H9 (cell line): ENCODE results near the gene CHRNA4. TPM values are rescaled to one million over a fixed set of nuclear protein-coding genes. Genes with fewer than 3 reads are reported as not detected.

ENCODE experiments used
- DNase-seq: peaks from one replicate; pipeline ENCODE4 v3.0.0-alpha.2; 2017
- H2AFZ ChIP-seq: one replicate; pipeline ENCODE4 v1.6.1; 2013; ENCODE audit warnings: mild to moderate bottlenecking, low read length, control low read depth, moderate library complexity
- H2AK5ac ChIP-seq: 2 replicates; pipeline ENCODE4 v1.6.1; 2013; ENCODE audit warnings: low read length, control low read depth, mixed read lengths; ENCODE audit not compliant: insufficient read length
- H2BK120ac ChIP-seq: one replicate; pipeline ENCODE4 v1.6.1; 2013; ENCODE audit warnings: low read depth, mild to moderate bottlenecking, low read length, control low read depth, inconsistent platforms; ENCODE audit not compliant: poor library complexity, severe bottlenecking
- H2BK12ac ChIP-seq: 2 replicates; pipeline ENCODE4 v1.6.1; 2013; ENCODE audit warnings: low read length, control low read depth, mixed read lengths, low read depth; ENCODE audit not compliant: insufficient read length
- H2BK15ac ChIP-seq: 2 replicates; pipeline ENCODE4 v1.6.1; 2013; ENCODE audit warnings: low read depth, low read length, control low read depth
- H2BK20ac ChIP-seq: one replicate; pipeline ENCODE4 v1.6.1; 2013; ENCODE audit warnings: low read depth, mild to moderate bottlenecking, low read length, control low read depth, inconsistent platforms; ENCODE audit not compliant: poor library complexity, severe bottlenecking
- H2BK5ac ChIP-seq: 2 replicates; pipeline ENCODE4 v1.6.1; 2013; ENCODE audit warnings: low read length, control low read depth, mixed read lengths; ENCODE audit not compliant: insufficient read length
- H3K14ac ChIP-seq: 2 replicates; pipeline ENCODE4 v1.6.1; 2013; ENCODE audit warnings: low read length, control low read depth; ENCODE audit not compliant: insufficient read depth
- H3K18ac ChIP-seq: 2 replicates; pipeline ENCODE4 v1.6.1; 2013; ENCODE audit warnings: low read depth, mild to moderate bottlenecking, mixed read lengths, low read length, control low read depth; ENCODE audit not compliant: insufficient read length
- H3K23ac ChIP-seq: 2 replicates; pipeline ENCODE4 v1.6.1; 2013; ENCODE audit warnings: low read length, control low read depth, mixed read lengths, low read depth; ENCODE audit not compliant: insufficient read length
- H3K23me2 ChIP-seq: 2 replicates; pipeline ENCODE4 v1.6.1; 2013; ENCODE audit warnings: low read depth, mild to moderate bottlenecking, mixed read lengths, low read length, control low read depth; ENCODE audit not compliant: insufficient read length, poor library complexity, severe bottlenecking
- H3K27ac ChIP-seq: 2 replicates; pipeline ENCODE4 v1.5.1; 2013; ENCODE audit warnings: low read length, control low read depth, mixed read lengths, low read depth; ENCODE audit not compliant: insufficient read length
- H3K27me3 ChIP-seq: 2 replicates; pipeline ENCODE4 v1.6.1; 2013; ENCODE audit warnings: low read length, control low read depth, inconsistent platforms; ENCODE audit not compliant: insufficient read depth
- H3K4ac ChIP-seq: 2 replicates; pipeline ENCODE4 v1.6.1; 2013; ENCODE audit warnings: low read depth, mild to moderate bottlenecking, control low read depth, inconsistent platforms, low read length, moderate library complexity
- H3K4me1 ChIP-seq: 2 replicates; pipeline ENCODE4 v1.6.1; 2013; ENCODE audit warnings: low read length, control low read depth, inconsistent platforms; ENCODE audit not compliant: insufficient read depth
- H3K4me2 ChIP-seq: 2 replicates; pipeline ENCODE4 v1.6.1; 2013; ENCODE audit warnings: low read length, control low read depth, mixed read lengths; ENCODE audit not compliant: insufficient read length, insufficient read depth
- H3K56ac ChIP-seq: 2 replicates; pipeline ENCODE4 v1.6.1; 2013; ENCODE audit warnings: low read depth, mild to moderate bottlenecking, mixed read lengths, low read length, control low read depth; ENCODE audit not compliant: insufficient read length
- H3K79me1 ChIP-seq: 2 replicates; pipeline ENCODE4 v1.6.1; 2013; ENCODE audit warnings: low read depth, mild to moderate bottlenecking, moderate library complexity, low read length, control low read depth, inconsistent platforms; ENCODE audit not compliant: insufficient read depth, poor library complexity, severe bottlenecking
- H3K79me2 ChIP-seq: 2 replicates; pipeline ENCODE4 v1.6.1; 2013; ENCODE audit warnings: low read length, control low read depth, inconsistent platforms; ENCODE audit not compliant: insufficient read depth
- H3K9ac ChIP-seq: 2 replicates; pipeline ENCODE4 v1.6.1; 2013; ENCODE audit warnings: low read length, control low read depth, mixed read lengths; ENCODE audit not compliant: insufficient read length; ENCODE audit errors: extremely low read depth
- H3K9me3 ChIP-seq: one replicate; pipeline ENCODE4 v1.6.1; 2013; ENCODE audit warnings: low read depth, low read length, inconsistent platforms; ENCODE audit not compliant: control insufficient read depth
- H3T11ph ChIP-seq: one replicate; pipeline ENCODE4 v1.6.1; 2013; ENCODE audit warnings: mild to moderate bottlenecking, low read length, control low read depth, inconsistent platforms
- H4K20me1 ChIP-seq: one replicate; pipeline ENCODE4 v1.6.1; 2013; ENCODE audit not compliant: control insufficient read depth, insufficient read length, insufficient read depth
- H4K5ac ChIP-seq: 2 replicates; pipeline ENCODE4 v1.6.1; 2013; ENCODE audit warnings: low read depth, mild to moderate bottlenecking, mixed read lengths, low read length, control low read depth; ENCODE audit not compliant: insufficient read length
- H4K8ac ChIP-seq: replicated peaks from 2 replicates; pipeline ENCODE4 v1.6.1; 2013; ENCODE audit warnings: low read length, control low read depth, mixed read lengths, low read depth; ENCODE audit not compliant: insufficient read length
- H4K91ac ChIP-seq: 2 replicates; pipeline ENCODE4 v1.6.1; 2013; ENCODE audit warnings: low read depth, mild to moderate bottlenecking, moderate library complexity, mixed read lengths, low read length, control low read depth; ENCODE audit not compliant: insufficient read length
- H3K27ac Mint-ChIP-seq, 3 experiments: 2 replicates in 2 of 3; 3 replicates in 1 of 3; pipeline ENCODE4 v1.8.0; 2020 to 2021; ENCODE audit warnings: mixed read lengths in 3 of 3, mild to moderate bottlenecking in 1 of 3, moderate library complexity in 1 of 3
- H3K27me3 Mint-ChIP-seq: 2 replicates; pipeline ENCODE4 v1.8.0; 2021; ENCODE audit warnings: low read depth, mild to moderate bottlenecking, moderate library complexity, mixed read lengths
- H3K36me3 Mint-ChIP-seq, 3 experiments: 2 replicates in 2 of 3; 3 replicates in 1 of 3; pipeline ENCODE4 v1.8.0; 2020 to 2021; ENCODE audit warnings: low read depth in 3 of 3, mixed read lengths in 3 of 3; ENCODE audit not compliant: insufficient read depth in 1 of 3
- H3K4me1 Mint-ChIP-seq, 2 experiments: 2 replicates each; pipeline ENCODE4 v1.8.0; 2020; ENCODE audit warnings: mixed read lengths in 2 of 2
- H3K4me3 Mint-ChIP-seq, 2 experiments: 2 replicates in 1 of 2; 3 replicates in 1 of 2; pipeline ENCODE4 v1.8.0; 2020 to 2021; ENCODE audit warnings: mild to moderate bottlenecking in 2 of 2, mixed read lengths in 2 of 2, moderate library complexity in 1 of 2
- H3K9me3 Mint-ChIP-seq, 2 experiments: 2 replicates in 1 of 2; 3 replicates in 1 of 2; pipeline ENCODE4 v1.8.0; 2020; ENCODE audit warnings: mild to moderate bottlenecking in 2 of 2, mixed read lengths in 2 of 2, moderate library complexity in 1 of 2
- WGBS: extraction: QIAGEN DNeasy Blood & Tissue Kit; methylation state at CpG from one replicate; pipeline ENCODE4 v1.1.7; 2013; ENCODE audit warnings: missing lambda C conversion rate, low lambda C conversion rate, mixed read lengths; ENCODE audit not compliant: insufficient read length; ENCODE audit errors: extremely low coverage; 5-methylcytosine and 5-hydroxymethylcytosine counted together
- total RNA-seq: library from RNA; stranded (reverse); gene quantifications from 2 replicates; pipeline ENCODE4 v1.2.1, GENCODE V29; 2021
- TF ChIP-seq, protein P1 (sequence below): fragments of 200-600 bp; sonication (generic); conservative IDR thresholded peaks from 3 replicates; pipeline ENCODE4 v1.8.0; 2021; ENCODE audit warnings: antibody characterized with exemption, mild to moderate bottlenecking

The CHRNA4 gene
- total RNA-seq, 1 experiment from 2014 or later, result 2.5 TPM

DNA sequence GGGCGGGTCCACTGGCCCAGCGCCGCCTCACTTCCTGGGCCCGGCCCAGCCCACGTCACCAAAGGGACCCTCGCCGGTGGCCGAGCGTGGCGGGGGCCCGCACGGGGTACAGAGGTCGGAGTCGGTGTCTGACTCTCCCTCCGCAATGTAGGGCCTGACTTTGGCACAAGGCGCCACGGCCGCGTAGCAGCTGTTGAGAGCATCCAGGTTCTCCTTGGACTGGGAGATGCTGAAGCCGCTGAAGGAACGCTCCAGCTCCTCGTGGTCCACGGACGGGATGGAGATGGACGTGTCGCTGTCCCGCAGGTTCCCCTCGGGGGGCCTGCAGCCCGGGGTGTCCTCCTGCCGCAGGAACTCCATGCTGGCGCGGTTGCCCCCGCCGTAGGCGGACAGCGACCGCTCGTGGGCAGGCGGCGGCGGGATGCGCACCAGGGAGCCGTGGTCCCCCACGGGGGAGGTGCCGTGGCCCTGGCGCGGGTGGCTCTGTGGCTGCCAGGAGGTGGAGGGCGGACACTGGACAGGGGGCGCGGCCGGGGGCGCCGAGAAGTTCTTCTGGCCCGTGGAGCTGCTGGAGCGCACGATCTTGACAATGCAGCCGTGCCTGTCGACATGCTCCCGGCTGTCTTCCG is 45.6 kb upstream of the CHRNA4 start:
- Histone ChIP-seq H3K4me1 (no peaks in the 10 kb centered on the region), H2AFZ (no peak overlapping the region), H2BK120ac (no peak overlapping the region), H3K23me2 (no peaks in the 10 kb centered on the region), H2BK12ac (no peak overlapping the region), H3K56ac (no peak overlapping the region), H2BK20ac (no peak overlapping the region), H3K27ac (no peak overlapping the region), H3K27me3 (no peaks in the 10 kb centered on the region), H2BK5ac (no peak overlapping the region), H2BK15ac (no peak overlapping the region), H2AK5ac (no peak overlapping the region), H3K23ac (no peak overlapping the region), H4K8ac (no peak overlapping the region), H4K5ac (no peak overlapping the region), H3T11ph (no peak overlapping the region), H3K9ac (no peak overlapping the region), H3K79me2 (no peaks in the 10 kb centered on the region), H4K20me1 (no peaks in the 10 kb centered on the region), H3K14ac (no peak overlapping the region), H3K79me1 (no peaks in the 10 kb centered on the region), H3K4me2 (no peak overlapping the region), H4K91ac (no peak overlapping the region), H3K9me3 (no peaks in the 10 kb centered on the region), H3K4ac (no peak overlapping the region), H3K18ac (no peak overlapping the region)
- Mint-ChIP-seq H3K27me3 (peaks cover 4% of the 10 kb centered on the region), H3K27ac (no peak overlapping the region), H3K4me3 (no peak overlapping the region), H3K9me3 (no peaks in the 10 kb centered on the region; a peak in 1 of 5 replicates), H3K36me3 (no peaks in the 10 kb centered on the region), H3K4me1 (peaks cover 6 to 32% of the 10 kb centered on the region in 2 experiments)
- WGBS, result no CpG with 5 or more reads among the region's 60 CpGs
- no peak for DNase-seq
- TF ChIP-seq, protein P1, sequence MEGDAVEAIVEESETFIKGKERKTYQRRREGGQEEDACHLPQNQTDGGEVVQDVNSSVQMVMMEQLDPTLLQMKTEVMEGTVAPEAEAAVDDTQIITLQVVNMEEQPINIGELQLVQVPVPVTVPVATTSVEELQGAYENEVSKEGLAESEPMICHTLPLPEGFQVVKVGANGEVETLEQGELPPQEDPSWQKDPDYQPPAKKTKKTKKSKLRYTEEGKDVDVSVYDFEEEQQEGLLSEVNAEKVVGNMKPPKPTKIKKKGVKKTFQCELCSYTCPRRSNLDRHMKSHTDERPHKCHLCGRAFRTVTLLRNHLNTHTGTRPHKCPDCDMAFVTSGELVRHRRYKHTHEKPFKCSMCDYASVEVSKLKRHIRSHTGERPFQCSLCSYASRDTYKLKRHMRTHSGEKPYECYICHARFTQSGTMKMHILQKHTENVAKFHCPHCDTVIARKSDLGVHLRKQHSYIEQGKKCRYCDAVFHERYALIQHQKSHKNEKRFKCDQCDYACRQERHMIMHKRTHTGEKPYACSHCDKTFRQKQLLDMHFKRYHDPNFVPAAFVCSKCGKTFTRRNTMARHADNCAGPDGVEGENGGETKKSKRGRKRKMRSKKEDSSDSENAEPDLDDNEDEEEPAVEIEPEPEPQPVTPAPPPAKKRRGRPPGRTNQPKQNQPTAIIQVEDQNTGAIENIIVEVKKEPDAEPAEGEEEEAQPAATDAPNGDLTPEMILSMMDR, result no peak
